SK-N-SH treated with all-trans-retinoic acid at 6 μM for 48 hours (cell line): ENCODE measurements around the gene KASH5.

Experiments
- ARNTL ChIP-seq: fragments of 450-650 bp; formaldehyde crosslinking; IDR thresholded peaks from 2 replicates; pipeline ENCODE4 v1.5.0; 2020; ENCODE audit warnings: low read depth, mild to moderate bottlenecking, moderate library complexity, borderline replicate concordance
- CSDC2 ChIP-seq: fragments of 250-450 bp; sonication (Bioruptor Pico); IDR thresholded peaks from 2 replicates; pipeline ENCODE4 v1.5.0; 2020; ENCODE audit warnings: mild to moderate bottlenecking, moderate library complexity
- CSRNP3 ChIP-seq: fragments of 250-450 bp; sonication (Bioruptor Pico); IDR thresholded peaks from 2 replicates; pipeline ENCODE4 v1.5.1; 2021; ENCODE audit warnings: mild to moderate bottlenecking, moderate library complexity
- ESRRG ChIP-seq: fragments of 250-450 bp; sonication (Bioruptor Pico); IDR thresholded peaks from 2 replicates; pipeline ENCODE4 v1.6.1; 2021; ENCODE audit warnings: mild to moderate bottlenecking
- PPARA ChIP-seq: fragments of 250-450 bp; sonication (Bioruptor Pico); IDR thresholded peaks from 2 replicates; pipeline ENCODE4 v1.5.0; 2020; ENCODE audit warnings: mild to moderate bottlenecking, borderline replicate concordance
- RARB ChIP-seq: fragments of 250-450 bp; sonication (Bioruptor Pico); IDR thresholded peaks from 2 replicates; pipeline ENCODE4 v1.8.0; 2021; ENCODE audit warnings: mild to moderate bottlenecking, moderate library complexity
- TSHZ2 ChIP-seq: fragments of 250-450 bp; sonication (Bioruptor Pico); IDR thresholded peaks from 2 replicates; pipeline ENCODE4 v1.5.0; 2020; ENCODE audit warnings: mild to moderate bottlenecking, moderate library complexity
- ZFP3 ChIP-seq: fragments of 250-450 bp; sonication (Bioruptor Pico); IDR thresholded peaks from 2 replicates; pipeline ENCODE4 v1.5.0; 2020; ENCODE audit warnings: mild to moderate bottlenecking, moderate library complexity
- ZNF565 ChIP-seq: fragments of 450-650 bp; formaldehyde crosslinking; conservative IDR thresholded peaks from 2 replicates; pipeline ENCODE4 v1.5.0; 2020; ENCODE audit warnings: low read depth, mild to moderate bottlenecking, moderate library complexity
- ZNF8 ChIP-seq: fragments of 450-650 bp; formaldehyde crosslinking; IDR thresholded peaks from 2 replicates; pipeline ENCODE4 v1.5.0; 2020; ENCODE audit warnings: mild to moderate bottlenecking, moderate library complexity
- TF ChIP-seq, protein P1 (sequence below): fragments of 250-450 bp; sonication (Bioruptor Pico); IDR thresholded peaks from 2 replicates; pipeline ENCODE4 v1.8.0; 2020; ENCODE audit warnings: mild to moderate bottlenecking, moderate library complexity, borderline replicate concordance
- TF ChIP-seq, protein P2 (sequence below): fragments of 250-450 bp; sonication (Bioruptor Pico); IDR thresholded peaks from 2 replicates; pipeline ENCODE4 v1.8.0; 2021; ENCODE audit warnings: low read depth, mild to moderate bottlenecking, moderate library complexity, borderline replicate concordance

GRCh38 chr19:49393881-49394280, 5.8 kb downstream of the KASH5 start:
- TF ChIP-seq RARB (CRISPR knock-in tag) = no peak
- no peak for TF ChIP-seq ARNTL (CRISPR knock-in tag)
- TF ChIP-seq, protein P1, sequence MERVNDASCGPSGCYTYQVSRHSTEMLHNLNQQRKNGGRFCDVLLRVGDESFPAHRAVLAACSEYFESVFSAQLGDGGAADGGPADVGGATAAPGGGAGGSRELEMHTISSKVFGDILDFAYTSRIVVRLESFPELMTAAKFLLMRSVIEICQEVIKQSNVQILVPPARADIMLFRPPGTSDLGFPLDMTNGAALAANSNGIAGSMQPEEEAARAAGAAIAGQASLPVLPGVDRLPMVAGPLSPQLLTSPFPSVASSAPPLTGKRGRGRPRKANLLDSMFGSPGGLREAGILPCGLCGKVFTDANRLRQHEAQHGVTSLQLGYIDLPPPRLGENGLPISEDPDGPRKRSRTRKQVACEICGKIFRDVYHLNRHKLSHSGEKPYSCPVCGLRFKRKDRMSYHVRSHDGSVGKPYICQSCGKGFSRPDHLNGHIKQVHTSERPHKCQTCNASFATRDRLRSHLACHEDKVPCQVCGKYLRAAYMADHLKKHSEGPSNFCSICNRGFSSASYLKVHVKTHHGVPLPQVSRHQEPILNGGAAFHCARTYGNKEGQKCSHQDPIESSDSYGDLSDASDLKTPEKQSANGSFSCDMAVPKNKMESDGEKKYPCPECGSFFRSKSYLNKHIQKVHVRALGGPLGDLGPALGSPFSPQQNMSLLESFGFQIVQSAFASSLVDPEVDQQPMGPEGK (CRISPR knock-in tag) = no peak
- TF ChIP-seq CSRNP3 (CRISPR knock-in tag) = no peak
- TF ChIP-seq CSDC2 (CRISPR knock-in tag) = no peak
- no peak for TF ChIP-seq PPARA
- TF ChIP-seq ZNF565 = no peak
- no peak for TF ChIP-seq TSHZ2
- TF ChIP-seq ZFP3 (CRISPR knock-in tag) = no peak
- TF ChIP-seq, protein P2, sequence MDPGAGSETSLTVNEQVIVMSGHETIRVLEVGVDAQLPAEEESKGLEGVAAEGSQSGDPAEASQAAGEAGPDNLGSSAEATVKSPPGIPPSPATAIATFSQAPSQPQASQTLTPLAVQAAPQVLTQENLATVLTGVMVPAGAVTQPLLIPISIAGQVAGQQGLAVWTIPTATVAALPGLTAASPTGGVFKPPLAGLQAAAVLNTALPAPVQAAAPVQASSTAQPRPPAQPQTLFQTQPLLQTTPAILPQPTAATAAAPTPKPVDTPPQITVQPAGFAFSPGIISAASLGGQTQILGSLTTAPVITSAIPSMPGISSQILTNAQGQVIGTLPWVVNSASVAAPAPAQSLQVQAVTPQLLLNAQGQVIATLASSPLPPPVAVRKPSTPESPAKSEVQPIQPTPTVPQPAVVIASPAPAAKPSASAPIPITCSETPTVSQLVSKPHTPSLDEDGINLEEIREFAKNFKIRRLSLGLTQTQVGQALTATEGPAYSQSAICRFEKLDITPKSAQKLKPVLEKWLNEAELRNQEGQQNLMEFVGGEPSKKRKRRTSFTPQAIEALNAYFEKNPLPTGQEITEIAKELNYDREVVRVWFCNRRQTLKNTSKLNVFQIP (CRISPR knock-in tag) = no peak
- no peak for TF ChIP-seq ESRRG
- TF ChIP-seq ZNF8 (CRISPR knock-in tag) = no peak
